Large intestine (tissue), 12 donors: ENCODE results near the gene C1orf210. TPM values are rescaled to one million over a fixed set of nuclear protein-coding genes. Genes with fewer than 3 reads are reported as not detected.
A peak's percentile ranks its signal among the peaks of the same experiment; 100 is the strongest.

ENCODE experiments used
- DNase-seq, 2 donors: peaks; one replicate each; pipeline versions ENCODE4 v3.0.0 to v3.0.0-alpha.2; 2013
- H3K27ac ChIP-seq: one replicate; pipeline ENCODE4 v1.5.1; 2013; ENCODE audit warnings: low read length
- H3K27me3 ChIP-seq: 2 replicates; pipeline ENCODE4 v1.6.1; 2013; ENCODE audit warnings: low read length; ENCODE audit not compliant: control insufficient read depth, insufficient read depth
- H3K36me3 ChIP-seq: 2 replicates; pipeline ENCODE4 v1.6.1; 2013; ENCODE audit warnings: low read length; ENCODE audit not compliant: control insufficient read depth, insufficient read depth
- H3K4me1 ChIP-seq: one replicate; pipeline ENCODE4 v1.6.1; 2013; ENCODE audit warnings: low read length; ENCODE audit not compliant: control insufficient read depth, insufficient read depth
- H3K4me3 ChIP-seq: one replicate; pipeline ENCODE4 v1.5.1; 2013; ENCODE audit warnings: low read length
- H3K9me3 ChIP-seq: one replicate; pipeline ENCODE4 v1.6.1; 2013; ENCODE audit warnings: mild to moderate bottlenecking, low read depth, low read length, moderate library complexity; ENCODE audit not compliant: control insufficient read depth
- WGBS: methylation state at CpG from one replicate; pipeline ENCODE4 v1.1.5; 2013; ENCODE audit warnings: low lambda C conversion rate; ENCODE audit not compliant: insufficient coverage; 5-methylcytosine and 5-hydroxymethylcytosine counted together
- long read RNA-seq, 11 donors: transcript quantifications; one replicate each; lab custom pipeline, GENCODE V29; 2026
- polyA plus RNA-seq: library from polyadenylated mRNA; unstranded; fragments of 120-200 nt; gene quantifications from one replicate; pipeline ENCODE4 v1.2.1, GENCODE V29; 2013

C1orf210 gene
- polyA plus RNA-seq, result 46.2 TPM
- long read RNA-seq, donor 1, transcript C1orf210-202 (3 exons, 1,478 nt), result major isoform, 19 of 19 reads
- long read RNA-seq, donor 1, partial matches to known transcripts, result 0 of 19 reads
- long read RNA-seq, donor 1, other reads (novel, unspliced or antisense), result 0 of 19 reads
- long read RNA-seq, donor 2, transcript C1orf210-202 (3 exons, 1,478 nt), result major isoform, 24 of 24 reads
- long read RNA-seq, donor 2, partial matches to known transcripts, result 0 of 24 reads
- long read RNA-seq, donor 2, other reads (novel, unspliced or antisense), result 0 of 24 reads
- long read RNA-seq, donor 3, result 0 reads
- long read RNA-seq, donor 4, partial matches to known transcripts, result 0 of 3 reads
- long read RNA-seq, donor 4, other reads (novel, unspliced or antisense), result 0 of 3 reads
- long read RNA-seq, donor 5, transcript C1orf210-202 (3 exons, 1,478 nt), result major isoform, 9 of 9 reads
- long read RNA-seq, donor 5, partial matches to known transcripts, result 0 of 9 reads
- long read RNA-seq, donor 5, other reads (novel, unspliced or antisense), result 0 of 9 reads
- long read RNA-seq, donor 6, transcript C1orf210-202 (3 exons, 1,478 nt), result major isoform, 14 of 16 reads
- long read RNA-seq, donor 6, partial matches to known transcripts, result 0 of 16 reads
- long read RNA-seq, donor 6, other reads (novel, unspliced or antisense), result 0 of 16 reads
- long read RNA-seq, donor 7, partial matches to known transcripts, result 0 of 3 reads
- long read RNA-seq, donor 7, other reads (novel, unspliced or antisense), result 0 of 3 reads
- long read RNA-seq, donor 8, transcript C1orf210-202 (3 exons, 1,478 nt), result major isoform, 21 of 120 reads
- long read RNA-seq, donor 8, partial matches to known transcripts, result 93 of 120 reads
- long read RNA-seq, donor 8, other reads (novel, unspliced or antisense), result 5 of 120 reads
- long read RNA-seq, donor 9, transcript C1orf210-202 (3 exons, 1,478 nt), result major isoform, 17 of 18 reads
- long read RNA-seq, donor 9, partial matches to known transcripts, result 0 of 18 reads
- long read RNA-seq, donor 9, other reads (novel, unspliced or antisense), result 0 of 18 reads
- long read RNA-seq, donor 10, transcript C1orf210-202 (3 exons, 1,478 nt), result major isoform, 28 of 28 reads
- long read RNA-seq, donor 10, partial matches to known transcripts, result 0 of 28 reads
- long read RNA-seq, donor 10, other reads (novel, unspliced or antisense), result 0 of 28 reads
- long read RNA-seq, donor 11, transcript C1orf210-202 (3 exons, 1,478 nt), result major isoform, 9 of 10 reads
- long read RNA-seq, donor 11, partial matches to known transcripts, result 0 of 10 reads
- long read RNA-seq, donor 11, other reads (novel, unspliced or antisense), result 0 of 10 reads

- WGBS, result no CpG with 5 or more reads among the region's 19 CpGs
- peak; percentile 90 to 96 for DNase-seq
- Histone ChIP-seq H3K27me3 (no peaks in the 10 kb centered on the region), H3K27ac (peak within 1 kb of the TSS; percentile 97), H3K36me3 (peaks cover 15% of the 10 kb centered on the region), H3K9me3 (no peaks in the 10 kb centered on the region), H3K4me1 (peaks cover 40% of the 10 kb centered on the region), H3K4me3 (peak within 1 kb of the TSS; percentile 62)
These were observed at the start of gene C1orf210 for GRCh38 chr1:43285269-43285990. TSS of gene C1orf210 (minus strand) at chr1:43285581. CDS start at chr1:43283270, 2,311 bp downstream.

- DNase-seq, result no peak
- no peak overlapping the region for H3K4me3 ChIP-seq
- WGBS, result 89% methylated on average over 4 of the region's 7 CpGs
- H3K27ac ChIP-seq, result no peak overlapping the region
- H3K27me3 ChIP-seq, result no peaks in the 10 kb centered on the region
- H3K4me1 ChIP-seq, result peaks cover 6% of the 10 kb centered on the region
- H3K9me3 ChIP-seq, result no peaks in the 10 kb centered on the region
- no peaks in the 10 kb centered on the region for H3K36me3 ChIP-seq
These were observed 49.2 kb upstream of the C1orf210 start for GRCh38 chr1:43334453-43335205.

GRCh38 chr1:43331688-43332087 is 46.3 kb upstream of the C1orf210 start:
- WGBS, result 100% methylated on average over 1 of the region's 5 CpGs
- H3K36me3 ChIP-seq, result no peaks in the 10 kb centered on the region
- no peak overlapping the region for H3K27ac ChIP-seq
- peaks cover 6% of the 10 kb centered on the region for H3K4me1 ChIP-seq
- no peak overlapping the region for H3K4me3 ChIP-seq
- H3K27me3 ChIP-seq, result no peaks in the 10 kb centered on the region
- no peak for DNase-seq
- no peaks in the 10 kb centered on the region for H3K9me3 ChIP-seq

GRCh38 chr1:43329995-43330751 is 44.8 kb upstream of the C1orf210 start:
- peak in 1 of 2 donors; percentile 52 for DNase-seq
- no CpG with 5 or more reads among the region's 6 CpGs for WGBS
- Histone ChIP-seq H3K4me3 (no peak overlapping the region), H3K9me3 (peaks cover 6% of the 10 kb centered on the region), H3K4me1 (peaks cover 6% of the 10 kb centered on the region), H3K27ac (no peak overlapping the region), H3K36me3 (no peaks in the 10 kb centered on the region), H3K27me3 (no peaks in the 10 kb centered on the region)

GRCh38 chr1:43327549-43328292 is 42.3 kb upstream of the C1orf210 start:
- no peak overlapping the region for H3K4me3 ChIP-seq
- H3K27ac ChIP-seq, result no peak overlapping the region
- peaks cover 8% of the 10 kb centered on the region for H3K9me3 ChIP-seq
- no peak for DNase-seq
- peaks cover 6% of the 10 kb centered on the region for H3K4me1 ChIP-seq
- no peaks in the 10 kb centered on the region for H3K36me3 ChIP-seq
- WGBS, result no CpG with 5 or more reads among the region's 1 CpG
- H3K27me3 ChIP-seq, result no peaks in the 10 kb centered on the region

GRCh38 chr1:43325381-43325780 is 40.0 kb upstream of the C1orf210 start:
- Histone ChIP-seq H3K27me3 (no peaks in the 10 kb centered on the region), H3K4me1 (peaks cover 5% of the 10 kb centered on the region)
- DNase-seq, result no peak

GRCh38 chr1:43324810-43325209 is 39.4 kb upstream of the C1orf210 start:
- no peak overlapping the region for H3K27ac ChIP-seq
- no peaks in the 10 kb centered on the region for H3K27me3 ChIP-seq
- no peak for DNase-seq
- H3K4me3 ChIP-seq, result no peak overlapping the region
- H3K4me1 ChIP-seq, result no peaks in the 10 kb centered on the region
- no CpG with 5 or more reads among the region's 1 CpG for WGBS
- H3K9me3 ChIP-seq, result peaks cover 8% of the 10 kb centered on the region
- no peaks in the 10 kb centered on the region for H3K36me3 ChIP-seq

More at GRCh38 chr1:43325381-43325780, 40.0 kb upstream of the C1orf210 start:
- Histone ChIP-seq H3K27ac (no peak overlapping the region), H3K36me3 (no peaks in the 10 kb centered on the region), H3K9me3 (peaks cover 8% of the 10 kb centered on the region), H3K4me3 (no peak overlapping the region)

- no peaks in the 10 kb centered on the region for H3K4me1 ChIP-seq
- H3K27ac ChIP-seq, result no peak overlapping the region
- no CpG with 5 or more reads among the region's 5 CpGs for WGBS
- H3K27me3 ChIP-seq, result no peaks in the 10 kb centered on the region
- no peaks in the 10 kb centered on the region for H3K36me3 ChIP-seq
- H3K9me3 ChIP-seq, result peaks cover 8% of the 10 kb centered on the region
- DNase-seq, result no peak
- no peak overlapping the region for H3K4me3 ChIP-seq
These were observed 37.1 kb upstream of the C1orf210 start for GRCh38 chr1:43322506-43322905.
